DND-41 (cell line): ENCODE data around the gene TTF1.

Experiments
- ATAC-seq: fragments of 200-7000 bp; cut with Tn5 transposase; 3 replicates; pipeline ENCODE4 v1.9.1; 2021; ENCODE audit warnings: low read depth; ENCODE audit not compliant: insufficient read depth
- DNase-seq: peaks from one replicate; pipeline ENCODE4 v3.0.0-alpha.2; 2020
- H2AFZ ChIP-seq: 2 replicates; pipeline ENCODE4 v1.6.0; 2012; ENCODE audit warnings: low read depth, low read length
- H3K27ac ChIP-seq: 2 replicates; pipeline ENCODE4 v1.5.1; 2012; ENCODE audit warnings: low read length, inconsistent platforms
- H3K27me3 ChIP-seq: fragments of 200-600 bp; sonication (generic); 2 replicates; pipeline ENCODE4 v1.6.0; 2012; ENCODE audit warnings: low read length, mild to moderate bottlenecking, inconsistent platforms; ENCODE audit not compliant: insufficient read depth, poor library complexity
- H3K36me3 ChIP-seq: 2 replicates; pipeline ENCODE4 v1.5.1; 2012; ENCODE audit warnings: low read length, inconsistent platforms; ENCODE audit not compliant: insufficient read depth
- H3K4me1 ChIP-seq: 2 replicates; pipeline ENCODE4 v1.5.1; 2012; ENCODE audit warnings: mild to moderate bottlenecking, low read length; ENCODE audit not compliant: insufficient read depth
- H3K4me2 ChIP-seq: 2 replicates; pipeline ENCODE4 v1.6.0; 2012; ENCODE audit warnings: mild to moderate bottlenecking, moderate library complexity, low read length, inconsistent platforms; ENCODE audit not compliant: insufficient read depth
- H3K4me3 ChIP-seq, 2 experiments: fragments of 200-600 bp in 1 of 2; shearing (Covaris generic) in 1 of 2; 2 replicates each; pipeline ENCODE4 v1.5.1; 2012 to 2016; ENCODE audit warnings: inconsistent platforms in 2 of 2, low read length in 2 of 2, mild to moderate bottlenecking in 2 of 2, low read depth in 1 of 2, moderate library complexity in 1 of 2
- H3K79me2 ChIP-seq: 2 replicates; pipeline ENCODE4 v1.6.0; 2012; ENCODE audit warnings: low read length, inconsistent platforms; ENCODE audit not compliant: insufficient read depth
- H3K9ac ChIP-seq: 2 replicates; pipeline ENCODE4 v1.6.0; 2012; ENCODE audit warnings: low read depth, mild to moderate bottlenecking, inconsistent platforms, low read length, moderate library complexity
- H3K9me3 ChIP-seq: 2 replicates; pipeline ENCODE4 v1.5.1; 2012; ENCODE audit warnings: low read length, moderate library complexity, mild to moderate bottlenecking, inconsistent platforms; ENCODE audit not compliant: insufficient read depth, severe bottlenecking
- H4K20me1 ChIP-seq: 2 replicates; pipeline ENCODE4 v1.6.0; 2012; ENCODE audit warnings: low read length; ENCODE audit not compliant: insufficient read depth
- EZH2 ChIP-seq: IDR thresholded peaks from 3 replicates; pipeline ENCODE4 v1.6.1; 2012; ENCODE audit warnings: borderline replicate concordance, low read depth, mild to moderate bottlenecking, moderate library complexity, low read length, inconsistent platforms; ENCODE audit not compliant: severe bottlenecking
- TF ChIP-seq, protein P1 (sequence below): IDR thresholded peaks from 2 replicates; pipeline ENCODE4 v1.5.1; 2012; ENCODE audit warnings: borderline replicate concordance, low read length, moderate library complexity, mild to moderate bottlenecking; ENCODE audit not compliant: poor library complexity, severe bottlenecking; ENCODE audit errors: extremely low read depth

TTF1 gene

DNA sequence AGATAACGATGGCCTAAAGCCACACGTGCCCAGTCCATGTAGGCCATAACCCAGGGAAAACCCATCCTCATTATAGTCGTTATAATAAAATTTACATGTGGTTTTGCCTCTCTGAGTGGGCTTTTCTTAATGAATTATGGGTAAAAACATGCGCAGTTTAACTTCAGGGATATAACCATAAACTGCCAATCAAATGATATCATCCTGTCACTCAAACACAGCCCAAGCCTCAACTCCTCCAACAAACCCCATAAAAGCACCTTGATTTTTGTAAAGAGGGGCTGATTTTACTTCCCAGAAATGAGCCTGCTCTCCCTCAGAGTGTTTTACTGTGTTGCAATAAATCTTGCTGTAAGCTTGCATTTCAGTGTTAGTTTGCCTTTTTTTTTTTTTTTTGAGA is 36.0 kb downstream of the TTF1 start:
- Histone ChIP-seq H3K27me3 (no peaks in the 10 kb centered on the region), H4K20me1 (no peaks in the 10 kb centered on the region), H3K79me2 (no peaks in the 10 kb centered on the region), H2AFZ (no peak overlapping the region), H3K27ac (no peak overlapping the region), H3K9me3 (no peaks in the 10 kb centered on the region), H3K4me2 (no peak overlapping the region), H3K36me3 (peaks cover 9% of the 10 kb centered on the region; the same call in 1 of the 2 replicates), H3K4me3 (no peak overlapping the region), H3K9ac (no peak overlapping the region), H3K4me1 (no peaks in the 10 kb centered on the region)
- DNase-seq (no peak), ATAC-seq (no peak)
- TF ChIP-seq EZH2, result no peak
- TF ChIP-seq, protein P1, sequence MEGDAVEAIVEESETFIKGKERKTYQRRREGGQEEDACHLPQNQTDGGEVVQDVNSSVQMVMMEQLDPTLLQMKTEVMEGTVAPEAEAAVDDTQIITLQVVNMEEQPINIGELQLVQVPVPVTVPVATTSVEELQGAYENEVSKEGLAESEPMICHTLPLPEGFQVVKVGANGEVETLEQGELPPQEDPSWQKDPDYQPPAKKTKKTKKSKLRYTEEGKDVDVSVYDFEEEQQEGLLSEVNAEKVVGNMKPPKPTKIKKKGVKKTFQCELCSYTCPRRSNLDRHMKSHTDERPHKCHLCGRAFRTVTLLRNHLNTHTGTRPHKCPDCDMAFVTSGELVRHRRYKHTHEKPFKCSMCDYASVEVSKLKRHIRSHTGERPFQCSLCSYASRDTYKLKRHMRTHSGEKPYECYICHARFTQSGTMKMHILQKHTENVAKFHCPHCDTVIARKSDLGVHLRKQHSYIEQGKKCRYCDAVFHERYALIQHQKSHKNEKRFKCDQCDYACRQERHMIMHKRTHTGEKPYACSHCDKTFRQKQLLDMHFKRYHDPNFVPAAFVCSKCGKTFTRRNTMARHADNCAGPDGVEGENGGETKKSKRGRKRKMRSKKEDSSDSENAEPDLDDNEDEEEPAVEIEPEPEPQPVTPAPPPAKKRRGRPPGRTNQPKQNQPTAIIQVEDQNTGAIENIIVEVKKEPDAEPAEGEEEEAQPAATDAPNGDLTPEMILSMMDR, result no peak

DNA sequence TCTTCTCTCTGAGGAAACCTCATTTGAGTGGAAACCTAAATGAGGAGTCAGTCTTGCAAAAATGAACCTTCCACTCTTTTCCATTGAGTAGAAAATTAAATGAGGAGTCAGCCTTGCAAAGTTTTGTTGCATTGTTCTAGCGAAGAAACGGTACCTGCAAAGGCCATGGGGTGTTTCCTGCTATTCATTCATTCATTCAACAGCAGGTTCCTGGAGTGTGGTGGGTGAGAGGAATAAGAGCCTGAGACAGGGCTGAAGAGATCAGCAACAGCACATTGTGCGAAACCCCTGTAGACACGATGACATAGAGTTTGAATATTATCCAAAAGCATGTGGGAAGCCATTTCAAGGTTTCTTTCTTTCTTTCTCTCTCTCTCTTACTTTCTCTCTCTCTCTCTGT is 37.2 kb downstream of the TTF1 start:
- no peaks in the 10 kb centered on the region for H3K79me2 ChIP-seq
- H3K4me1 ChIP-seq, result no peaks in the 10 kb centered on the region

DNA sequence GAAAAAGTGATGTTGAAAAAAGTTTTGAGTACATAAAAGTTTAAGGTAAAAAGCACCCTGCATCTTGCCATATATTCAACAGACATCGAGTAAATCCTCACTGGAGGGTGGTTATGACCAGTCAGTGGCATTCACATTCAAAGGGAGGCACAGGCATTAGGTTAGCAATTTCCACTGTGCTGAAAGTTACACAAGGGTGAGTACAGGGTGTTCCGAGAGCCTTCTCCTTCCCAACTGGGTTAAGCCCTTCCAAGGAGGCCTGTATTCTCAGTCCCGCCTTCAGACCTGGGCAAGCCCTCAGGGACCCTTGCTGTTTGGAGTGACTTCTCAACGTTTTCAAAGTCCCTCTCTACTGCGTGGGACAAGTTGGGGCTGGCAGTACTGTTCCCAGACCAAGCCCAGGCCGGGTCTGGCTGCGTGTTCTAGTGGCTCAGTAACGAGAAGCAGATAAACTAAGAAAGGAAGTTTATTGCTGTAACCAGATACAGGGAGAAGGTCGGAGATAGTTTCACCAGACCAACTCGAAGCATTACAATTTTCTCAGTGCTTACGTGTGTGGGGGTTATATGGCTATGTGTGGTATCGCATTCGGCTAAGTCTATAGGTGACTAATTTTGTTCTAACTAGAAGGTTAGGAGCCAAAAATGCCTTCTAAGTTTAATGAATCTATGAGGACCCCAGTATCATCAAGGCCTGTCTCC is 38.9 kb downstream of the TTF1 start:
- Histone ChIP-seq H3K4me3 (no peak overlapping the region), H3K9me3 (no peaks in the 10 kb centered on the region), H3K9ac (no peak overlapping the region), H3K4me1 (no peaks in the 10 kb centered on the region), H3K4me2 (no peak overlapping the region), H3K79me2 (no peaks in the 10 kb centered on the region), H4K20me1 (no peaks in the 10 kb centered on the region), H2AFZ (no peak overlapping the region), H3K27me3 (no peaks in the 10 kb centered on the region), H3K36me3 (no peaks in the 10 kb centered on the region), H3K27ac (no peak overlapping the region)
- DNase-seq (no peak), ATAC-seq (no peak)
- no peak for TF ChIP-seq EZH2
- TF ChIP-seq, protein P1, result no peak

More for the DNA sequence above, 37.2 kb downstream of the TTF1 start:
- H3K9ac ChIP-seq, result no peak overlapping the region
- H3K4me2 ChIP-seq, result no peak overlapping the region
- DNase-seq, result no peak
- TF ChIP-seq EZH2, result no peak
- TF ChIP-seq, protein P1, result no peak
- no peak overlapping the region for H2AFZ ChIP-seq
- ATAC-seq, result no peak
- H3K27ac ChIP-seq, result no peak overlapping the region
- H4K20me1 ChIP-seq, result no peaks in the 10 kb centered on the region
- H3K27me3 ChIP-seq, result no peaks in the 10 kb centered on the region
- H3K4me3 ChIP-seq, result no peak overlapping the region
- H3K9me3 ChIP-seq, result no peaks in the 10 kb centered on the region
- no peaks in the 10 kb centered on the region for H3K36me3 ChIP-seq

DNA sequence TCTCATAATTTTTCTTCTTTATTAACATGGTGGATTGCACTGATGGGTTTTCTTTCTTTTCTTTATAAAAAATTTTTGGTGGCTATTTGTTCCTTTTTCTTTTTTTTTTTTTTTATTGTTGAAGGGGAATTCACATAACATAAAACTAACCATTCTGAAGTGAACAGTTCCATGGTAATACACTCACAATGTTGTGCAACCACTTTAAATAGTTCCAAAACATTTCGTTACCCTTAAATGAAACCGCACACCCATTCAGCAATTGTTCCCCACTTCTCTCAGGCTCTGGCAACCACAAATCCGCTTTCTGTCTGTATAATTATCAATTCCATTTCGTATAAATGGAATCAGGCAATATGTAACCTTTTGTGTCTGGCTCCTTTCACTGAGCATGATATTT is 40.2 kb downstream of the TTF1 start:
- H3K4me1 ChIP-seq, result no peaks in the 10 kb centered on the region
- H3K79me2 ChIP-seq, result no peaks in the 10 kb centered on the region
- no peak overlapping the region for H3K9ac ChIP-seq
- H3K27me3 ChIP-seq, result no peaks in the 10 kb centered on the region
- no peak overlapping the region for H3K27ac ChIP-seq
- H2AFZ ChIP-seq, result no peak overlapping the region
- ATAC-seq (no peak), DNase-seq (no peak)
- no peak overlapping the region for H3K4me3 ChIP-seq
- H4K20me1 ChIP-seq, result no peaks in the 10 kb centered on the region
- H3K9me3 ChIP-seq, result no peaks in the 10 kb centered on the region
- TF ChIP-seq EZH2, result no peak
- TF ChIP-seq, protein P1, result no peak
- no peak overlapping the region for H3K4me2 ChIP-seq
- no peaks in the 10 kb centered on the region for H3K36me3 ChIP-seq
